ENCODE measurements around the gene SMG7.

- TF ChIP-seq CTCF (IDR thresholded peaks at IDR 0.05; ENCODE audit: low read depth, low read length, poor library complexity, severe bottlenecking) (no peak), EZH2phosphoT487 (IDR thresholded peaks at IDR 0.05; ENCODE audit: borderline replicate concordance, low read length) (no peak)
These were observed 21.4 kb downstream of the SMG7 start for GRCh38 chr1:183493540-183494245.
